ENCODE data around the gene TOR2A.

- TF ChIP-seq CTCF (IDR thresholded peaks at IDR 0.05; ENCODE audit: poor library complexity) (no peak), EZH2 (IDR thresholded peaks at IDR 0.05; ENCODE audit: borderline replicate concordance) (no peak), EZH2phosphoT487 (IDR thresholded peaks at IDR 0.05; ENCODE audit: low read depth, severe bottlenecking, unreplicated experiment) (no peak)
Observed at GRCh38 chr9:127728808-127729207, 6.3 kb downstream of the TOR2A start.

All from hepatocyte (in vitro differentiated cells).